A549 (cell line): ENCODE results near the gene CNBD2.

Experiments
- BCL3 ChIP-seq: fragments of >200 bp; sonication (Bioruptor Twin); formaldehyde crosslinking; IDR thresholded peaks from 3 replicates; pipeline ENCODE4 v1.6.1; 2016
- CTCF ChIP-seq: fragments of >200 bp; sonication (Bioruptor Twin); formaldehyde crosslinking; IDR thresholded peaks from 3 replicates; pipeline ENCODE4 v1.5.1; 2016
- EP300 ChIP-seq, 2 experiments: fragments of >200 bp; sonication (Bioruptor Twin); formaldehyde crosslinking; IDR thresholded peaks; 2 replicates in 1 of 2; 3 replicates in 1 of 2; pipeline ENCODE4 v1.6.1; 2016 to 2017
- HDAC2 ChIP-seq: fragments of 200-600 bp; sonication (generic); IDR thresholded peaks from 2 replicates; pipeline ENCODE4 v1.6.1; 2016
- PHF8 ChIP-seq: fragments of 200-600 bp; sonication (generic); IDR thresholded peaks from 2 replicates; pipeline ENCODE4 v1.6.1; 2016; ENCODE audit warnings: low read depth, mild to moderate bottlenecking, antibody characterized with exemption, moderate library complexity, borderline replicate concordance
- POLR2A ChIP-seq: IDR thresholded peaks from 2 replicates; pipeline ENCODE4 v1.6.1; 2012; ENCODE audit warnings: mild to moderate bottlenecking, low read length
- REST ChIP-seq: fragments of 200-600 bp; sonication (generic); IDR thresholded peaks from 2 replicates; pipeline ENCODE4 v1.6.1; 2016; ENCODE audit warnings: antibody characterized with exemption, mild to moderate bottlenecking, moderate library complexity
- RNF2 ChIP-seq: fragments of 200-600 bp; sonication (generic); IDR thresholded peaks from 2 replicates; pipeline ENCODE4 v1.6.1; 2016; ENCODE audit warnings: low read depth, mild to moderate bottlenecking, antibody characterized with exemption, moderate library complexity, borderline replicate concordance
- SREBF2 ChIP-seq: fragments of 450-650 bp; IDR thresholded peaks from 2 replicates; pipeline ENCODE4 v1.6.1; 2014; ENCODE audit warnings: mild to moderate bottlenecking, moderate library complexity
- TP53 ChIP-seq: fragments of 250-450 bp; sonication (Bioruptor Pico); IDR thresholded peaks from 2 replicates; pipeline ENCODE4 v1.5.0; 2021; ENCODE audit warnings: mild to moderate bottlenecking, moderate library complexity
- USF2 ChIP-seq: fragments of 450-650 bp; IDR thresholded peaks from 2 replicates; pipeline ENCODE4 v1.6.1; 2014; ENCODE audit warnings: antibody characterized with exemption

- no peak for TF ChIP-seq CTCF
- TF ChIP-seq HDAC2, result no peak
- no peak for TF ChIP-seq EP300 (IDR thresholded peaks at IDR 0.05)
- TF ChIP-seq USF2, result no peak
- TF ChIP-seq POLR2A, result no peak
- no peak for TF ChIP-seq PHF8
- no peak for TF ChIP-seq RNF2
- TF ChIP-seq SREBF2, result no peak
- no peak for TF ChIP-seq BCL3
- no peak for TF ChIP-seq REST
- TF ChIP-seq TP53 (CRISPR knock-in tag), result no peak
Measured at GRCh38 chr20:36071848-36072247, 103.5 kb downstream of the CNBD2 start.
